ENCODE data around the gene FMNL1.

The FMNL1 gene

GRCh38 chr17:45261577-45262515, 40.2 kb downstream of the FMNL1 start, which contains the start of gene SPATA32:
SPATA32 (minus strand) TSS chr17:45262094; CDS start chr17:45262016, 78 bp downstream.
- DNase-seq = peak; percentile 35

DNA sequence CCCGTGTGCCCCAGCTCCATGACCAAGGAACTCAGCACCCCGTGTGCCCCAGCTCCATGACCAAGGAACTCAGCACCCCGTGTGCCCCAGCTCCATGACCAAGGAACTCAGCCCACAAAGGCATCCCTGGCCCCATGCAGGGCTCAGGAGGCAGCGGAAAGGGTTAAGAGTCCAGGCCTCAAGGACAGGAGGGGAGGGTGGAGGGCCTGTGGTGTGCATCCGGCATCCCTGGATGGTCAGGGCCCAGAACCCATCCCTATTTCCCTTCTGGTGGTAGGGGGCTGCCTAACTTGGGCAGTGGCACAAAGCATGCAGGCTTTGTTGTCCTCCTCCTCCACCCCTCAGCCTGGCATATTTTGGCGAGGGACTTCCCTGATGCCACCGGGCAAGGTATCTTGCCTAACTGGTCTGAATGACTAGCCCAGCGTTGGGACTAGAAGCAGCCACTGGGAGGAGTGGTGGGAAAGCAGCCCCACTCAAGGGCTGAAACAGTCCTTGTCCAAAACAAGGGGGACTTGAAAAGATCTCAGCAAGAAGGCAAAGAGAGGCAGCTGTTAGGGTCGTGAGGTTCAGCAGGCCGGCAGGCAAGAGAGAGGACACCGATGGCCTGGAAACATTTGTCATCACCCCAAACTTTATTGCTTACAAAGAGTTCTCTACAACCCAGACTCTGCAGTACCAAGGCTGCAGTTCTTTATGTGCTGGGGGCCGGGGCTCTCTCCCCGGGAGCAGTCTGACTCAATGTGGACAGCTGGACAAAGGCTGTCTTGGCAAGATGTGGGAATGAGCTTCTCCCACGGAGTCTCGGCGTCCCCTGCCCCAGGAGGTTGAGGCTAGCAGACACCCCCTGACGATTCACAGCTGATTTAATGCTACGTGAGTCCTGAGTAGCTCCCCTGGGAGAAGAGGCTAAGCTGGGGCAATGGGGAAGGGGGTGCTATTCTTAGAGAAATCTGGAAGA, 41.1 kb downstream of the FMNL1 start:
- peak; percentile 5 for DNase-seq

DNA sequence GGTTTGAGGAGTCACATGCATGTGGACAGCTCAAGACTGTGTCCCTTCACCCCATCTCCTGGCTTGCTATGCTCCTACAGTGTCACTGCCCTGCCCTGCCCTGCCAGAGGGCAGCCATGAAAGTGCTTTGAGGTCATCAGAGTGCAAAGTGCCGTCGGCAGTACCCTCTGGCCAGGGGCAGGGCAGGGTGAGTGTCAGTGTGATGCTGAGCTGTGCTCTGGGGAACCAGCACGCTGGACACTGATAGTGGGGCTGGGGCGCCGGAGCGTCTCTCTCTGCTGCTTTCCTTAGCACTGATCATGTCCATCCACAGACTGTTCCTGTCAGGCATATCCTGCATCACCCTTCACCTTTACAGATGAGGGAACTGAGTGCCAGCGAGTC, 41.8 kb downstream of the FMNL1 start:
- DNase-seq = no peak

DNA sequence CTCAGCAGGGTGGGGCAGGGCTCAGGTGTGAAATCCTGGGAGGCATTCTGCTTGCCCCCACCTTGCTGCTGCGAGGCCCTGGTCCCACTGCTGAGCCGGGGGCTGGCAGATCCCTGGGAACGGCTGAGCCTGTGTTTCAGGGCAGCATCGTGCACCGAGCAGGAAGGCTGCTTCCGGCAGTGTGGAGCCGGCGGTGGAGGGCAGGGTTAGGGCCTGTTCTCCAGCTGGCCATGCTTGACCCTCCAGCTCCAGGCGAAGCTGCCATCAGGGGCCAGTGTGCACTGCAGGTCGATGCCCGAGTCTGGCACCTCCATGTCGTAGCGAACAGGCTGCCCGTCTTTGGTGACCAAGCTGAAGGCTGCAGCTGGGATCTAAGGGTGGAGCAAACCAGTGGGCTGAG, 42.7 kb downstream of the FMNL1 start:
- DNase-seq = no peak

DNA sequence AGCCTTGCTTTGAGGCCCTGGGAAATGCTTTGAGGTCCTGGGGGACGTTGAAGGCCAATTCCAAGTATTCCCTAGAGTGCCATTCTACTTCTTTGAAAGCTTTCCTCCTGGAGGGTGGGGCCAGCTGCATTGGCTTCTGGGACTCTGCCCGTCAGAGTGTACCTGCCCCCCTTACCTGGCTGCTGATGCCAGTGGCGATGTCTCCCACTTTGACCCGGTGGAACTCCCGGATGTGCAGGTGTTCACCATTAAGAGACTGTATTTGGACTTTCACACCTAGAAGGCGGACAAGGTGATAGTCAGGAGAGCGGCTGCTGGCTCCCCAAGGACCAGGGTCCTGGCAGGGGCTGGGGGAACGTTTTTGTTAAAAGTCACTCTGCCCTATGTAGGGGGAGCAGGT, 43.3 kb downstream of the FMNL1 start:
- DNase-seq = no peak

- DNase-seq = peak; percentile 87
These were observed 44.1 kb downstream of the FMNL1 start for GRCh38 chr17:45265821-45266220.

DNA sequence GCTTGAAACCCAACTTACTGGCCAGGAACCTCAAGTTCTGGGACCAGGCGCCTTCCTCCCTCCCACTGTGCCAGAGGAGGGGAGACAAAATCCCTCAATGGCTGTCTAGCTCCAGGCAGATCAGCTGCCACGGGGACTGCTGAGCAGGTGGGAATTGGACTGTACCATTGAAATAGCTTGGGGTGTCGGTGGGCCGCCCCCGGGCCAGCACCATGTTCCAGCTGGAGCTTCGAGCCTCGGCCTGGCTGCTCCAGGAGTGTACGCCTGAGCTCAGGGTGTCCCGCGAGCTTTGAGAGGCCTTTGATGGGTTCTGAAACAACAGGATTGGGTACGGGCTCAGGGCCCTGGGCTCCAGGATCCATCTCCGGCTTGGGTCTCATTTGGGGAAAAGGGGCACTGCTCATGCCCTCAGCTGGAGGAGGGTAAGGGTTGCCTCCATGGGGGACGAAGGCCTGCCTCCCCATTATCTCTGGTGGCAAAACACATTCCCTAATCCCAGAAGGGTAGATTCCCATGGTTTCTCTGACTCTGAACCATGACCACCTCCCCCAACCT, 44.8 kb downstream of the FMNL1 start:
- no peak for DNase-seq

GRCh38 chr17:45267436-45268055, 45.9 kb downstream of the FMNL1 start:
- no peak for DNase-seq

- no peak for DNase-seq
These were observed 48.2 kb downstream of the FMNL1 start for GRCh38 chr17:45269912-45270311.

- DNase-seq = peak; percentile 51
These were observed 49.2 kb downstream of the FMNL1 start for GRCh38 chr17:45270828-45271418.

GRCh38 chr17:45271603-45272002, 49.9 kb downstream of the FMNL1 start:
- DNase-seq = no peak

GRCh38 chr17:45273551-45273957, 51.9 kb downstream of the FMNL1 start:
- DNase-seq = no peak

- DNase-seq = no peak
These were observed 52.3 kb downstream of the FMNL1 start for GRCh38 chr17:45274033-45274432.

DNA sequence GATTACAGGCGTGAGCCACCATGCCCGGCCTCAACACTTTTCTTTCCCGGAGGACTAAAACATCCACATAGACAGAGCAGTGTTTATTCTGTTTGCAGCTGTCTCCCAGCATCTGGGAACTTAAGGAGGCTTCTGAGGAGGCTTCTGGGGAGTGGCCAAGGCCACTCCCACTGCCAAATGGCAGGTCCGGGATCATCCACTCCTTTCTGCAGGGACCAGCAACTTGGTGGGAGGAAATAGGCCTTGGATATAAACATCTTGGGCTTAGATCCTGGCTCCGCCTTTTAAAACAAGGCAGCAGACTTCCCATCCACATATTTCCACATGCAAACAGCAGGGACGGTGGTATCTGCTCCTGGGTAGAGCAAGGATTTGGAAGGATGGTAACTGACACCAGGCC, 54.3 kb downstream of the FMNL1 start:
- no peak for DNase-seq

GRCh38 chr17:45277216-45277849, 55.6 kb downstream of the FMNL1 start:
- DNase-seq = peak; percentile 95

DNA sequence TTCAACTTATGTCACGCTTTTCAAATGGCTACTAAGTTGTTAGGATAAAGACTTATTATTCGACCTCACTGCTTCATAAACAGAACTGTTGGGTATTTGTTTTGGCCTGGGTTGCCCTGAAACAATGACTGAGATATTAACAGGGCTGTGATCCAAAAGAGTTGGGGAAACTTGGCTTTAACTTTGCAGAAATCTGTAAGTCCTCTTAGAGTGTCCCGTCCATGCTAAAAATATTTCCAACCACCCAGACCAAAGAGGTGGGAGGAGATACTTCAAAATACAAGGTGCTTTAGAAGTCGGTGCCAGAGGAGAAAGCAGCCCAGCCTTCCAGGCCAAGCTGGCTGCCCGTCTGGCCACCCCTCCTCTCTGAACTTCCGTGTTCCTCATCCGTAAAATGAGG, 56.3 kb downstream of the FMNL1 start:
- DNase-seq = no peak

- no peak for DNase-seq
These were observed 58.2 kb downstream of the FMNL1 start for GRCh38 chr17:45279898-45280297.

DNA sequence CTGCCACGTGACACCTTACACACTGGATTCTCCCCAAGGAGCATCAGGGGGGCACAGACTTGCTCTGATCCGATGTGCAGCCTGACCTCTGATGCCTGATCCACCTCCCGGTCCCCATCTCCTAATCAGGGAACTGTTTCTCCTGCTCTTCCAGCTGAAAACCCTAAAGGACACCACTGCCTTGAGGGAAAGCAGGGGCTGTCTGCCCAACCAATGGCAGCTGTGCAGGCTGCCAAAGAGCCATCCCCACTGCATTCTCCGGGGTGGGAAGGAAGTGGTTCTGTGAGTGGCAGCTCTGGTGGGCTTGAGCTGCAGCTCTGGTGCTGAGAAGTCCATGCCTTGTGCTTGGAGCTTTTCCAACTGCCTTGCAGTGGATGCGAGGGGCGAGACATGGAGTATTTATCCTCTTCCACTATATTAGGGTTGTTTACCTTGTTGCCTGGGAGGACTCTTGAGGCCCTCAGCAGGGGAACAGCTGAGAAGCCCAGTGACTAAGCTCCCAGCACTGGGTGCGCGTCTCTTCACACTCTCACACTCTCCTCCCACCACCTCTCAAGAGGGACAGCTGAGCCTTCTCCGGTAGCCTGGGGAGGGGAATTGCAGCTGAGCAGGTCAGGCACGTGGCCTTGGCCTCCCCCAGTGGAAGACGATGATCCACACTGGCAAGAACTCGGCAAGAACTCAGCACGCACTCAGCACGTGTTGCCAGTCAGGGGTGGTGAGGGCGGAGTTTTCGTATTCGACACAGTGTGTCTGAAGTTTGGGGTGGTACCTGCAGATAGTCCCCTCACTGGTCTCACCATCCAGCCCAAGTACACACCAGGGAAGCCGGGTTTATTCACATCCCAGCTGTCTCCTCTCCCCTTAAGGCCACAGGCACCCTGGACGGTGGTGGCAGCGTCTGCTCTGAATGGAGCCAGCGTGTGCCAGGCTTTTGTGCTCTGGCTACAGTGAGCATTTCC, 61.3 kb downstream of the FMNL1 start:
- DNase-seq = no peak

DNA sequence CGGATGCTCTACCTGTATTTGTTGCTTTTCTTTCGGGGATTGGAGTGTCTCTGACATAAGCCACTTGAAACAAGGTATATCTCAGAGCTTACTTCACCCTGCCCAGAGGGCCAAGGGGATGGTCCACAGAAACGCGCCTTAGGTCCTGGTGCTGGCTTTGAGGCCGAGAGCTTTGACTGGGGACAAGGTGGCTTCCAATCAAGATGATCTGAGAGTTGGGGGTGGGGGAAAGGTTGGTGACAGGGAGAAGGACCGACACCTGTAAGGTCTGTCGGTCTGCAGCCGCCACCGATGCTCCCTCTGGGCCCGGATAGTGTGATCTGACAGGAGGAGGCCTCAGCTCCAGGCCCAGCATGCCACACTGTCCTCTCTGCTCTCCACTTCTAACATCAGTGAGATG, 62.0 kb downstream of the FMNL1 start:
- no peak for DNase-seq
